ENCODE data around the gene SMARCAL1. TPM values are rescaled to one million over a fixed set of nuclear protein-coding genes. Genes with fewer than 3 reads are reported as not detected.

SMARCAL1 gene
- total RNA-seq, 4 donors from 2014 or later, result 13.5 to 28.2 (median 20.6) TPM

- Histone ChIP-seq H3K36me3 (no peaks in the 10 kb centered on the region), H3K4me1 (peaks cover 4% of the 10 kb centered on the region), H3K9me3 (no peaks in the 10 kb centered on the region), H3K27ac (no peak overlapping the region), H3K4me3 (no peak overlapping the region), H3K27me3 (no peaks in the 10 kb centered on the region)
- 100% methylated on average over 1 of the region's 1 CpG for WGBS
- TF ChIP-seq POLR2A (IDR thresholded peaks at IDR 0.05) (no peak), EP300 (IDR thresholded peaks at IDR 0.05) (no peak), POLR2AphosphoS5 (IDR thresholded peaks at IDR 0.05) (no peak), CTCF (IDR thresholded peaks at IDR 0.05) (no peak)
- DNase-seq (ENCODE audit: low spot score in 2 of 2), result no peak
Observed at GRCh38 chr2:216522892-216523502, 110.7 kb downstream of the SMARCAL1 start.

- no peak for DNase-seq (ENCODE audit: low spot score in 2 of 2)
- no peaks in the 10 kb centered on the region for H3K9me3 ChIP-seq
Observed at GRCh38 chr2:216525972-216526371, 113.7 kb downstream of the SMARCAL1 start.

GRCh38 chr2:216526939-216527338 is 114.7 kb downstream of the SMARCAL1 start:
- no peaks in the 10 kb centered on the region for H3K9me3 ChIP-seq
- no peaks in the 10 kb centered on the region for H3K27me3 ChIP-seq
- no peak overlapping the region for H3K4me3 ChIP-seq
- no peaks in the 10 kb centered on the region for H3K4me1 ChIP-seq
- 95% methylated on average over 1 of the region's 1 CpG for WGBS
- no peaks in the 10 kb centered on the region for H3K36me3 ChIP-seq
- no peak for DNase-seq (ENCODE audit: low spot score in 2 of 2)
- TF ChIP-seq CTCF (IDR thresholded peaks at IDR 0.05) (no peak), POLR2AphosphoS5 (IDR thresholded peaks at IDR 0.05) (no peak), POLR2A (IDR thresholded peaks at IDR 0.05) (no peak)
- no peak overlapping the region for H3K27ac ChIP-seq

More at GRCh38 chr2:216525972-216526371, 113.7 kb downstream of the SMARCAL1 start:
- H3K27me3 ChIP-seq, result no peaks in the 10 kb centered on the region
- no peak overlapping the region for H3K27ac ChIP-seq
- WGBS, result 78% methylated on average over 4 of the region's 4 CpGs
- H3K4me3 ChIP-seq, result no peak overlapping the region
- H3K4me1 ChIP-seq, result no peaks in the 10 kb centered on the region
- TF ChIP-seq POLR2AphosphoS5 (IDR thresholded peaks at IDR 0.05) (no peak), CTCF (IDR thresholded peaks at IDR 0.05) (no peak), POLR2A (IDR thresholded peaks at IDR 0.05) (no peak), EP300 (IDR thresholded peaks at IDR 0.05) (no peak)
- no peaks in the 10 kb centered on the region for H3K36me3 ChIP-seq

GRCh38 chr2:216527600-216527999 is 115.3 kb downstream of the SMARCAL1 start:
- no peaks in the 10 kb centered on the region for H3K4me1 ChIP-seq
- H3K4me3 ChIP-seq, result no peak overlapping the region
- no peaks in the 10 kb centered on the region for H3K36me3 ChIP-seq
- H3K9me3 ChIP-seq, result no peaks in the 10 kb centered on the region
- no peaks in the 10 kb centered on the region for H3K27me3 ChIP-seq
- 84% methylated on average over 1 of the region's 1 CpG for WGBS
- H3K27ac ChIP-seq, result no peak overlapping the region
- TF ChIP-seq POLR2AphosphoS5 (IDR thresholded peaks at IDR 0.05), result no peak
- TF ChIP-seq POLR2A (IDR thresholded peaks at IDR 0.05), result no peak
- TF ChIP-seq CTCF (IDR thresholded peaks at IDR 0.05), result no peak
- TF ChIP-seq EP300 (IDR thresholded peaks at IDR 0.05), result no peak
- DNase-seq (ENCODE audit: low spot score in 2 of 2), result no peak

GRCh38 chr2:216532562-216532961 is 120.3 kb downstream of the SMARCAL1 start:
- Histone ChIP-seq H3K4me1 (peaks cover 38% of the 10 kb centered on the region), H3K9me3 (no peaks in the 10 kb centered on the region), H3K27me3 (no peaks in the 10 kb centered on the region), H3K27ac (no peak overlapping the region), H3K4me3 (no peak overlapping the region), H3K36me3 (no peaks in the 10 kb centered on the region)
- WGBS, result 74% methylated on average over 2 of the region's 2 CpGs
- no peak for DNase-seq (ENCODE audit: low spot score in 2 of 2)
- TF ChIP-seq CTCF (IDR thresholded peaks at IDR 0.05), result no peak
- TF ChIP-seq POLR2AphosphoS5 (IDR thresholded peaks at IDR 0.05), result no peak
- TF ChIP-seq POLR2A (IDR thresholded peaks at IDR 0.05), result no peak
- TF ChIP-seq EP300 (IDR thresholded peaks at IDR 0.05), result no peak

Other genes starting within 250 kb of the SMARCAL1 start
- gene MARCHF4, start 40.0 kb upstream of the SMARCAL1 start, total RNA-seq, result under 1 TPM in 2 of 4 donors, not detected in 2; 0.23 to 0.49 TPM
- gene RPL37A, start 86.4 kb downstream of the SMARCAL1 start, total RNA-seq, result 1,000 to 10,000 TPM in 3 of 4 donors, 100 to 1,000 TPM in 1; 892 to 2,420 (median 2,172) TPM
- 10 to 100 TPM in 3 of 4 donors, 1 to 10 TPM in 1; 7.5 to 28.3 (median 18.7) TPM for gene IGFBP2, start 220.9 kb downstream of the SMARCAL1 start, total RNA-seq